Nephron progenitor cell (in vitro differentiated cells): Measurements from ENCODE around the gene ACVR1B.
"Not testable (repeated sequence)": the region's sequence is repeated elsewhere in the genome, so short reads cannot be mapped to it uniquely, and the experiment has no call there.

Experiments
- DNase-seq: peaks from one replicate; pipeline ENCODE4 v3.0.0; 2021
- H3K27ac Mint-ChIP-seq: 2 replicates; pipeline ENCODE4 v1.8.0; 2021; ENCODE audit warnings: mild to moderate bottlenecking, moderate library complexity, mixed read lengths
- H3K27me3 Mint-ChIP-seq: 2 replicates; pipeline ENCODE4 v1.8.0; 2021; ENCODE audit warnings: mild to moderate bottlenecking, low read depth, mixed read lengths; ENCODE audit not compliant: poor library complexity
- H3K36me3 Mint-ChIP-seq: 2 replicates; pipeline ENCODE4 v1.8.0; 2021; ENCODE audit warnings: low read depth, mixed read lengths
- H3K4me1 Mint-ChIP-seq: 2 replicates; pipeline ENCODE4 v1.8.0; 2021; ENCODE audit warnings: mixed read lengths
- H3K4me3 Mint-ChIP-seq: 2 replicates; pipeline ENCODE4 v1.8.0; 2021; ENCODE audit warnings: mild to moderate bottlenecking, moderate library complexity, mixed read lengths
- H3K9me3 Mint-ChIP-seq: 2 replicates; pipeline ENCODE4 v1.8.0; 2021; ENCODE audit warnings: mild to moderate bottlenecking, moderate library complexity, mixed read lengths
- CTCF ChIP-seq: fragments of 200-600 bp; sonication (generic); IDR thresholded peaks from 2 replicates; pipeline ENCODE4 v1.5.0; 2021; ENCODE audit warnings: antibody characterized with exemption

Gene ACVR1B

GRCh38 chr12:51977320-51977753, 25.8 kb downstream of the ACVR1B start:
- Mint-ChIP-seq H3K4me1 (peaks cover 27% of the 10 kb centered on the region), H3K27ac (no peak overlapping the region), H3K9me3 (no peaks in the 10 kb centered on the region), H3K4me3 (no peak overlapping the region), H3K36me3 (peaks cover 66% of the 10 kb centered on the region), H3K27me3 (no peaks in the 10 kb centered on the region)
- no peak for TF ChIP-seq CTCF
- DNase-seq, result no peak

GRCh38 chr12:51979306-51979705, 27.8 kb downstream of the ACVR1B start:
- not testable (repeated sequence) for H3K27ac Mint-ChIP-seq, H3K9me3 Mint-ChIP-seq, H3K27me3 Mint-ChIP-seq, H3K4me1 Mint-ChIP-seq, DNase-seq, H3K4me3 Mint-ChIP-seq
- peaks cover 83% of the 10 kb centered on the region for H3K36me3 Mint-ChIP-seq

- Mint-ChIP-seq H3K4me1 (peaks cover 6% of the 10 kb centered on the region), H3K36me3 (peaks cover 78% of the 10 kb centered on the region), H3K27me3 (no peaks in the 10 kb centered on the region), H3K9me3 (no peaks in the 10 kb centered on the region), H3K4me3 (no peak overlapping the region), H3K27ac (no peak overlapping the region)
- peak; percentile 97 for TF ChIP-seq CTCF
- peak; percentile 66 for DNase-seq
Observed at GRCh38 chr12:51980051-51980808, 28.7 kb downstream of the ACVR1B start.

- no peak for DNase-seq
- Mint-ChIP-seq H3K9me3 (no peaks in the 10 kb centered on the region), H3K4me1 (peaks cover 6% of the 10 kb centered on the region), H3K27ac (no peak overlapping the region), H3K36me3 (peaks cover 78% of the 10 kb centered on the region), H3K27me3 (no peaks in the 10 kb centered on the region), H3K4me3 (no peak overlapping the region)
- TF ChIP-seq CTCF, result no peak
Observed at GRCh38 chr12:51980809-51981127, 29.3 kb downstream of the ACVR1B start.

- H3K4me1 Mint-ChIP-seq, result peaks cover 11% of the 10 kb centered on the region
- H3K4me3 Mint-ChIP-seq, result no peak overlapping the region
- no peaks in the 10 kb centered on the region for H3K9me3 Mint-ChIP-seq
- no peak for TF ChIP-seq CTCF
- no peak overlapping the region for H3K27ac Mint-ChIP-seq
- peaks cover 69% of the 10 kb centered on the region for H3K36me3 Mint-ChIP-seq
- no peak for DNase-seq
- H3K27me3 Mint-ChIP-seq, result no peaks in the 10 kb centered on the region
Observed at GRCh38 chr12:51984657-51985056, 33.2 kb downstream of the ACVR1B start.

GRCh38 chr12:51985154-51985835, 33.8 kb downstream of the ACVR1B start:
- no peak for TF ChIP-seq CTCF
- Mint-ChIP-seq H3K36me3 (peaks cover 66% of the 10 kb centered on the region), H3K4me3 (no peak overlapping the region), H3K9me3 (no peaks in the 10 kb centered on the region), H3K27ac (no peak overlapping the region), H3K4me1 (peaks cover 9% of the 10 kb centered on the region), H3K27me3 (no peaks in the 10 kb centered on the region)
- no peak for DNase-seq
